ENCODE measurements around the gene SPTBN1. TPM values are rescaled to one million over a fixed set of nuclear protein-coding genes. Genes with fewer than 3 reads are reported as not detected.
A peak's percentile ranks its signal among the peaks of the same experiment; 100 is the strongest.

Gene SPTBN1
- total RNA-seq, 1 donor from 2014 or later = 214 TPM

DNA sequence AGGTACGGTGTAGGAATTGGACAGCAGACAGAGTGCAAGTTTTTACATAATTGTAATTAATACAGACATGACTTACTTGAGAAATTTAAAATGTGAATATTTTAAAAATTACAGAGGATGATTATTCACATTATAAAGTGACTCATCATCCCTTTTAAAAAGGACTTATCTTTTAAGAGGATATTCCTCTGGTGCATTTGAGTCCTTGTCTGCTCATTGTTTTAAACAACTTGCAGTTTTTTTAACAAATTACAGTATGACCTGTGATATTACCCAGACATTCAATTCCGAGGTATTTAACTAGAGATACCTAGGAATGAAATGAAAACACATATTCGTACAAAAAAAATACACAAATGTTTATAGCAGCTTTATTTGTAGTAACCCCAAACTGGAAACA is 38.0 kb downstream of the SPTBN1 start:
- peaks cover 3% of the 10 kb centered on the region for H3K27me3 Mint-ChIP-seq
- TF ChIP-seq, protein P1, sequence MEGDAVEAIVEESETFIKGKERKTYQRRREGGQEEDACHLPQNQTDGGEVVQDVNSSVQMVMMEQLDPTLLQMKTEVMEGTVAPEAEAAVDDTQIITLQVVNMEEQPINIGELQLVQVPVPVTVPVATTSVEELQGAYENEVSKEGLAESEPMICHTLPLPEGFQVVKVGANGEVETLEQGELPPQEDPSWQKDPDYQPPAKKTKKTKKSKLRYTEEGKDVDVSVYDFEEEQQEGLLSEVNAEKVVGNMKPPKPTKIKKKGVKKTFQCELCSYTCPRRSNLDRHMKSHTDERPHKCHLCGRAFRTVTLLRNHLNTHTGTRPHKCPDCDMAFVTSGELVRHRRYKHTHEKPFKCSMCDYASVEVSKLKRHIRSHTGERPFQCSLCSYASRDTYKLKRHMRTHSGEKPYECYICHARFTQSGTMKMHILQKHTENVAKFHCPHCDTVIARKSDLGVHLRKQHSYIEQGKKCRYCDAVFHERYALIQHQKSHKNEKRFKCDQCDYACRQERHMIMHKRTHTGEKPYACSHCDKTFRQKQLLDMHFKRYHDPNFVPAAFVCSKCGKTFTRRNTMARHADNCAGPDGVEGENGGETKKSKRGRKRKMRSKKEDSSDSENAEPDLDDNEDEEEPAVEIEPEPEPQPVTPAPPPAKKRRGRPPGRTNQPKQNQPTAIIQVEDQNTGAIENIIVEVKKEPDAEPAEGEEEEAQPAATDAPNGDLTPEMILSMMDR (conservative IDR thresholded peaks at IDR 0.05) = no peak
- H3K36me3 Mint-ChIP-seq = peaks cover 10% of the 10 kb centered on the region
- H3K4me1 Mint-ChIP-seq (ENCODE audit: unreplicated experiment) = peaks cover 13% of the 10 kb centered on the region
- no peak overlapping the region for H3K4me3 Mint-ChIP-seq
- DNase-seq (ENCODE audit: extremely low spot score, unreplicated experiment) = no peak
- no peak overlapping the region for H3K27ac Mint-ChIP-seq
- H3K9me3 Mint-ChIP-seq = no peaks in the 10 kb centered on the region

DNA sequence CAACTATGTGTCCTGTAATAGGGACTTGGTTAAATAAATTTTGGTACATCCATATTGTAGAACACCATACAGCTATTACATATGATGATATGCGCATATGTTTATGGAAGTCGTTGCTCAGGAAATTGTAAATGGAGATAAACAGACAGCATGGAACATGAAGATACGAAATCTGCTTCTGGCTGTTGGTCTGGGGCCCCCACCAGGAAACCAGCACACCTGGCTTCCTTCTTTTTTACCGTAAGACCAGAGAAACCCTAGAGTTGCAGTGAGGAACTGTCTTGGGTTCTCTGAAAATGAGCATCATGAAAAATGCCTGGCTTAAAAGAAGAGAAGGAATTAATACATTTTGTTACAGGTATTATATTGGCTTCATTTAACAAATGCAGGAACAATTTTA is 40.8 kb downstream of the SPTBN1 start:
- Mint-ChIP-seq H3K36me3 (peaks cover 6% of the 10 kb centered on the region), H3K9me3 (no peaks in the 10 kb centered on the region), H3K4me3 (no peak overlapping the region), H3K27ac (no peak overlapping the region), H3K27me3 (no peaks in the 10 kb centered on the region), H3K4me1 (ENCODE audit: unreplicated experiment) (peaks cover 16% of the 10 kb centered on the region)
- TF ChIP-seq, protein P1 (conservative IDR thresholded peaks at IDR 0.05) = no peak
- no peak for DNase-seq (ENCODE audit: extremely low spot score, unreplicated experiment)

DNA sequence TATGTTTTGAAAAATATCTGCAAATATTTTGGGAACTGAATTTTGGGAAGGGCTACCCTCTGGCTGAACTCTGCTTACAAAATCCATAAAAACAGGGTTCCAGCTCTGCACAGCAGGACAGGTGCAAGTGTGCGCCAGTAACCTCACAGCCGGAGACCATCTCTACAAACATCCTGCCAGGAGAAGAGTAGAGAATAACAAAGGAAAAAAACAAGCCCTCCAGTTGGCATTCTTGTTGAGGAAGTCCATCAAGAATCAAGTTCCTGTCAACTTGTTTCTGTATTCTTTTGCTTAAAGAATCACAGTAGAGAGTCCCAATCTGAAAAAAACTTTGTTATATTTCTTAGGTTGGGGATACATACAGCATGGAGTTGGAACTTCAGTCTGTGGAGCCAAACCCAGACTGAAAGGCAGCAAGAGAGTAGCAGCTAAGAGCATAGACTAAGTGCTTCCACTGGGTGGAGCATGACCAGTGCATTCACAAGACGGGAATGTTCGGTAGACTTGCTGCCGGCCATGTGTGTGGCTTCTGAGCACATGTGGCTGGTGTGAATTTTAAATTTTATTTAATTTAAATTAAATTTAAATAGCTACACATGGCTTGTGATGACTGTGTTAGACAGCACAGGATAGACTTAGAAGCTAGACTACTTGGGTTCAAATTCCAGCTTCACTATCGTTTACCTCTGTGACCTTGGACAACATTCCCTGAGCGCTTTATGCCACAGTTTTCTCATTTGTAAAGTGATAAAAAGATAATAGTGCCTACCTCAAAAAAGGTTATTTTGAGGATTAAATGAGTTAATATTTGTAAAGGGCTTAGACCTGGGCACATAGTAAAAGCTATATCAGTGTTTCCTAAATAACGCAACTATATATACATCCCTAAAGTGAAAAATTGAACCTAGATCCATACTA is 41.9 kb downstream of the SPTBN1 start:
- no peaks in the 10 kb centered on the region for H3K27me3 Mint-ChIP-seq
- TF ChIP-seq, protein P1 (conservative IDR thresholded peaks at IDR 0.05) = peak; percentile 62
- no peaks in the 10 kb centered on the region for H3K9me3 Mint-ChIP-seq
- no peak for DNase-seq (ENCODE audit: extremely low spot score, unreplicated experiment)
- H3K36me3 Mint-ChIP-seq = peaks cover 6% of the 10 kb centered on the region
- H3K27ac Mint-ChIP-seq = no peak overlapping the region
- H3K4me1 Mint-ChIP-seq (ENCODE audit: unreplicated experiment) = peaks cover 16% of the 10 kb centered on the region
- no peak overlapping the region for H3K4me3 Mint-ChIP-seq

DNA sequence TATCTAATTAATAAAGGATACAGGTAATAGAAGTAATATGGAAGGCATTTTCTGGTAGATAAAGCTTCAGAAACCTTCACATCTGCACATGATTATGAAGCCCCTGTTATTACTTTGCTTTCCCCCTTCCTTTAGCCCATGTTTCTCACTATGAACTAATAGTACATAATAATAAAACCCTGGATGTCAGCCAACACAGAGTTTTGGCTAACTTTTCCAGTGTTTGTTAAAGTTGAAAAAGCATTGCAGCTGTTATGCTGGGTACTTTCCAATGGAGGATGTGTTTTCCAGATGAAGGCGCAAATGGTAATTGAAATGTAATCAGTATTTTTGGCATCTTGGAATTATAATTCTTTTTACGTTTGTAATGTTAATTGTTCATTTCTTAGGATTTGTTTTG is 43.5 kb downstream of the SPTBN1 start:
- Mint-ChIP-seq H3K27ac (no peak overlapping the region), H3K27me3 (no peaks in the 10 kb centered on the region), H3K9me3 (no peaks in the 10 kb centered on the region), H3K36me3 (peaks cover 6% of the 10 kb centered on the region), H3K4me1 (ENCODE audit: unreplicated experiment) (peaks cover 16% of the 10 kb centered on the region), H3K4me3 (no peak overlapping the region)
- no peak for DNase-seq (ENCODE audit: extremely low spot score, unreplicated experiment)
- TF ChIP-seq, protein P1 (conservative IDR thresholded peaks at IDR 0.05) = no peak

DNA sequence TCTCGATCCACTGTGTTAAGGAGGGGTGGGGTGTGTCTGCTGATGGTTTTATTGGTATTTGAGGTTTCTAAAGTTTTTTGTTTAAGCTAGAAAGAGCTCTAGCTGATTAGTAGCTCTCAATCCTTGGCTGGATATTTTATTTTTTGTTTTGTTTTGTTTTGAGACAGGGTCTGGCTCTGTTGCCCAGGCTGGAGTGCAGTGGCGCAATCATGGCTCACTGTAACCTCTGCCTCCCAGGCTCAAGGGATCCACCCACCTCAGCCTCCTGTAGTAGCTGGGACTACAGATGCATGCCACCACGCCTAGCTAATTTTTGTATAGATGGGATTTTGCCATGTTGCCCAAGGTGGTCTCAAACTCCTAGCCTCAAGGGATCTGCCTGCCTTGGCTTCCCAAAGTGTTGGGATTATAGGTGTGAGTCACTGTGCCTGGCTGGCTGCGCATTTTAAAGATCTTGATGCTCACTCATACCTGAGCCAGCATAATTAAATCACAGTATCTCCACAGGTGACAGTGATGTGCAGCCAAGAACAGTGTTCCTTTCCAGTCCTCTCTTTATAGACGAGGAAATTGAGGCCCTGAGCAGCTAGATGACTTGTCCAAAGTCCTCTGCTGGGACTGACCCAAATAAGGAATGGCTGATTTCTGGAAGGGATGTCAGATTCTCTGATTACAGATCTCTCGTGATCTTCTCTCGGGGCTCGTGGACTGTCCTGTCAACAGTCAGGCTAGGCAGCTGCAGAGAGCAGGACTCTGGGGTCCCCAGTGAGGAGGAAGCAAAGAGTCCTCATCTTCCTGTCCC is 44.5 kb downstream of the SPTBN1 start:
- no peak for DNase-seq (ENCODE audit: extremely low spot score, unreplicated experiment)
- no peaks in the 10 kb centered on the region for H3K9me3 Mint-ChIP-seq
- TF ChIP-seq, protein P1 (conservative IDR thresholded peaks at IDR 0.05) = no peak
- H3K4me3 Mint-ChIP-seq = no peak overlapping the region
- no peaks in the 10 kb centered on the region for H3K27me3 Mint-ChIP-seq
- H3K36me3 Mint-ChIP-seq = peaks cover 6% of the 10 kb centered on the region
- H3K27ac Mint-ChIP-seq = no peak overlapping the region
- H3K4me1 Mint-ChIP-seq (ENCODE audit: unreplicated experiment) = peaks cover 16% of the 10 kb centered on the region

Data from type B pancreatic cell (in vitro differentiated cells).